ENCODE results near the gene FUNDC1.

Gene FUNDC1

DNA sequence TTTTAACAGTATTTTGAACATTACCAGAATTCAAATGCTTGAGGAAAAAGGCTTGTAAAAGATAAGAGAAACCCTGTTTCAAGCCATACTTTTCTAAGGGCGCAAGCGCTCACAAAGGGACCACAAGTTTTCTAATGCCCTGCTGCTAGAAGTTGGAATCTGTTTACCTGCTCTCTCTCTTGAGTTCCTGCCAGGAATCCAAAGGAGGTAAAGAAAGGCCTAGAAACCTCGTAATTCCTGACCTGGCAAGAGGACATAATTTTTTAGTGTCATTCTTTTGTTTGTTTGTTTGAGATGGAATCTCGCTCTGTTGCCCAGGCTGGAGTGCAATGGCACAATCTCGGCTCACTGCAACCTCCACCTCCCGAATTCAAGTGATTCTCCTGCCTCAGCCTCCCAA lies 1.4 kb upstream of the FUNDC1 start:
- TF ChIP-seq CTCF (IDR thresholded peaks at IDR 0.05; ENCODE audit: low read depth, low read length), result no peak
- TF ChIP-seq EZH2phosphoT487 (IDR thresholded peaks at IDR 0.05; ENCODE audit: low read depth), result no peak
- peak overlapping the region; percentile 39; the same call in 1 of the 2 replicates for H2AFZ ChIP-seq (ENCODE audit: low read depth, low read length)

DNA sequence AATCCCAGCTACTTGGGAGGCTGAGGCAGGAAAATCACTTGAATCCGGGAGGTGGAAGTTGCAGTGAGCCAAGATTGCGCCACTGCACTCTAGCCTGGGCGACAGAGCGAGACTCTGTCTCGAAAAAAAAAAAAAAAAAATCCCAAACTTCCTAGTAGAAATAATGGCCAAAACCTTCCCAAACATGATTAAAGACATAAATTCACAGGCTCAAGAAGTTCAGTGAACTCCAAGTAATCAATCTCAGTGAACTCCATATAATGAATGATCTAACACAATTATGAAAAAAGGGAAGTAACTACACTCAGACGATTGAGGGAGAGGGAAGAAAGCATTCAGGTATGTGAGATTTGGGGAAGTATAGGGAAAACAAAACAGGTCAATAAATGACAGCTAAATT lies 6.5 kb downstream of the FUNDC1 start:
- Histone ChIP-seq H3K4me1 (ENCODE audit: low read length) (no peaks in the 10 kb centered on the region), H3K9me3 (ENCODE audit: insufficient read depth, low read length) (no peaks in the 10 kb centered on the region), H3K27me3 (ENCODE audit: low read depth, low read length) (no peaks in the 10 kb centered on the region), H3K27ac (ENCODE audit: low read length) (no peak overlapping the region), H3K79me2 (ENCODE audit: low read length) (no peaks in the 10 kb centered on the region), H3K36me3 (replicated peaks; ENCODE audit: low read depth, low read length) (peaks cover 7% of the 10 kb centered on the region), H3K9ac (ENCODE audit: low read length) (no peak overlapping the region), H4K20me1 (ENCODE audit: insufficient read depth, low read length) (no peaks in the 10 kb centered on the region), H3K4me2 (ENCODE audit: low read length) (no peak overlapping the region), H2AFZ (ENCODE audit: low read depth, low read length) (no peak overlapping the region), H3K4me3 (ENCODE audit: low read length) (no peak overlapping the region)
- TF ChIP-seq CTCF (IDR thresholded peaks at IDR 0.05; ENCODE audit: low read depth, low read length) (no peak), EZH2phosphoT487 (IDR thresholded peaks at IDR 0.05; ENCODE audit: low read depth) (no peak)

More for the DNA sequence above, 1.4 kb upstream of the FUNDC1 start:
- Histone ChIP-seq H3K4me3 (ENCODE audit: low read length) (no peak overlapping the region), H3K79me2 (ENCODE audit: low read length) (peaks cover 11% of the 10 kb centered on the region), H3K36me3 (replicated peaks; ENCODE audit: low read depth, low read length) (no peaks in the 10 kb centered on the region), H3K4me2 (ENCODE audit: low read length) (no peak overlapping the region), H3K27me3 (ENCODE audit: low read depth, low read length) (no peaks in the 10 kb centered on the region), H3K9ac (ENCODE audit: low read length) (no peak overlapping the region), H3K4me1 (ENCODE audit: low read length) (peaks cover 12% of the 10 kb centered on the region), H3K9me3 (ENCODE audit: insufficient read depth, low read length) (no peaks in the 10 kb centered on the region), H4K20me1 (ENCODE audit: insufficient read depth, low read length) (no peaks in the 10 kb centered on the region), H3K27ac (ENCODE audit: low read length) (no peak overlapping the region)

GRCh38 chrX:44529310-44529709 lies 13.3 kb downstream of the FUNDC1 start:
- Histone ChIP-seq H3K36me3 (replicated peaks; ENCODE audit: low read depth, low read length) (peaks cover 3% of the 10 kb centered on the region), H3K27ac (ENCODE audit: low read length) (no peak overlapping the region), H3K4me2 (ENCODE audit: low read length) (no peak overlapping the region), H3K27me3 (ENCODE audit: low read depth, low read length) (no peaks in the 10 kb centered on the region), H2AFZ (ENCODE audit: low read depth, low read length) (no peak overlapping the region), H4K20me1 (ENCODE audit: insufficient read depth, low read length) (no peaks in the 10 kb centered on the region), H3K79me2 (ENCODE audit: low read length) (no peaks in the 10 kb centered on the region), H3K9me3 (ENCODE audit: insufficient read depth, low read length) (no peaks in the 10 kb centered on the region), H3K4me1 (ENCODE audit: low read length) (no peaks in the 10 kb centered on the region), H3K9ac (ENCODE audit: low read length) (no peak overlapping the region), H3K4me3 (ENCODE audit: low read length) (no peak overlapping the region)
- no peak for TF ChIP-seq CTCF (IDR thresholded peaks at IDR 0.05; ENCODE audit: low read depth, low read length)
- TF ChIP-seq EZH2phosphoT487 (IDR thresholded peaks at IDR 0.05; ENCODE audit: low read depth), result no peak

GRCh38 chrX:44514272-44514671 lies 28.4 kb downstream of the FUNDC1 start:
- no peak overlapping the region for H3K9ac ChIP-seq (ENCODE audit: low read length)
- no peak overlapping the region for H2AFZ ChIP-seq (ENCODE audit: low read depth, low read length)
- TF ChIP-seq EZH2phosphoT487 (IDR thresholded peaks at IDR 0.05; ENCODE audit: low read depth) (no peak), CTCF (IDR thresholded peaks at IDR 0.05; ENCODE audit: low read depth, low read length) (no peak)
- H3K27ac ChIP-seq (ENCODE audit: low read length), result no peak overlapping the region
- H3K4me2 ChIP-seq (ENCODE audit: low read length), result no peak overlapping the region
- no peaks in the 10 kb centered on the region for H3K27me3 ChIP-seq (ENCODE audit: low read depth, low read length)
- H3K36me3 ChIP-seq (replicated peaks; ENCODE audit: low read depth, low read length), result no peaks in the 10 kb centered on the region
- no peaks in the 10 kb centered on the region for H3K9me3 ChIP-seq (ENCODE audit: insufficient read depth, low read length)
- no peaks in the 10 kb centered on the region for H3K4me1 ChIP-seq (ENCODE audit: low read length)
- no peaks in the 10 kb centered on the region for H4K20me1 ChIP-seq (ENCODE audit: insufficient read depth, low read length)
- no peaks in the 10 kb centered on the region for H3K79me2 ChIP-seq (ENCODE audit: low read length)
- H3K4me3 ChIP-seq (ENCODE audit: low read length), result no peak overlapping the region

Measured in OCI-LY3 (cell line).